ENCODE results near the gene KHNYN. TPM values are rescaled to one million over a fixed set of nuclear protein-coding genes. Genes with fewer than 3 reads are reported as not detected.

KHNYN gene
- total and polyA plus RNA-seq, 11 donors, result 15.6 to 34.5 (median 20.1) TPM

DNA sequence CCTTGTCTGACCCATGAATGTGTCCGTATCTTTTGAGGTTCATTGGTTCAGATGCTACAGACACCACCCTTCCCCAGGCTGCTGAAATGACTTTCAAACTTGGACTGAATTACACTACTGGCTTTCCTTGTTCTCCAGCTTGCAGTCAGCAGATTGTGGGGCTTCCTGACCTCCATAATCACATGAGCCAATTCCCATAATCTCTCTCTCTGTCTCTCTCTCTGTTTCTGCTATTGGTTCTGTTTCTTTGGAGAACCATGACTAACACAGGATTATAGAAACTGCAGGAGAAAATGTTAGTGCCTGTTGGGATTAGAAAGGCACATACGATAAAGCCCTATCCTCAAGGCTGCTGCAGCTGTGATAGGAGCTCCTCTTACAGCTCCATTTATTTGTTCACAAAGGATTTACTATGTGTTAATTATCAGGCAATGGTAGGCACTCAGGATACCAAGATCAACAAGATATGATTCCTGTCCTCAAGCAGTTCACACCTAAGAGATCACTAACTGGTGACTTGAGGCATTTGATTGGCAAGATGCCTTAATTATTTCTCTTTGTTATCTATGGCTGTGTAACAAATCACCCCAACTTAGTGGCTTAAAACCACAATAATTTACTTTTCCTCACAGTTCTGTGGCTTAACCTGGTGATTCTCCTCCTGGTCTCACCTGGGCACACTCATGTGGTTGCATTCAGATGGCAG lies 41.1 kb upstream of the KHNYN start:
- no peak overlapping the region for H3K4me3 ChIP-seq
- peak overlapping the region in 2 of 12 donors; percentile 28 for H3K27ac ChIP-seq
- H3K36me3 ChIP-seq, result no peaks in the 10 kb centered on the region
- intact Hi-C loops (cut with DNase I), result no loop called here
- H3K4me1 ChIP-seq, result peaks cover 0 to 12% (median 0%) of the 10 kb centered on the region in 12 donors
- ATAC-seq (no peak), DNase-seq (no peak)
- H3K9me3 ChIP-seq, result no peaks in the 10 kb centered on the region
- WGBS, 4 donors, result 42 to 65% (median 62%) methylated on average over 2 of the region's 2 CpGs
- peaks cover 0 to 5% (median 0%) of the 10 kb centered on the region in 9 donors for H3K27me3 ChIP-seq
- no peak for TF ChIP-seq POLR2A (IDR thresholded peaks at IDR 0.05)
- TF ChIP-seq CTCF (IDR thresholded peaks at IDR 0.05), result no peak

GRCh38 chr14:24389226-24389848 lies 40.4 kb upstream of the KHNYN start:
- Histone ChIP-seq H3K9me3 (no peaks in the 10 kb centered on the region), H3K27me3 (peaks cover 0 to 5% (median 0%) of the 10 kb centered on the region in 9 donors), H3K36me3 (no peaks in the 10 kb centered on the region), H3K4me1 (peaks cover 0 to 12% (median 0%) of the 10 kb centered on the region in 12 donors), H3K27ac (peak overlapping the region in 2 of 12 donors; percentile 28), H3K4me3 (no peak overlapping the region)
- no peak for DNase-seq
- intact Hi-C loops (cut with DNase I), result no loop called here
- WGBS, 4 donors, result 44 to 55% (median 51%) methylated on average over 11 of the region's 11 CpGs
- TF ChIP-seq POLR2A (IDR thresholded peaks at IDR 0.05) (no peak), CTCF (IDR thresholded peaks at IDR 0.05) (no peak)
- ATAC-seq, result peak in 3 of 4 donors; percentile 34 to 55 (median 47)

- Histone ChIP-seq H3K9me3 (no peaks in the 10 kb centered on the region), H3K27me3 (peaks cover 0 to under 1% (median 0%) of the 10 kb centered on the region in 9 donors), H3K27ac (no peak overlapping the region), H3K36me3 (no peaks in the 10 kb centered on the region), H3K4me1 (peaks cover 0 to 12% (median 0%) of the 10 kb centered on the region in 12 donors), H3K4me3 (no peak overlapping the region)
- intact Hi-C loops (cut with DNase I), result no loop called here
- ATAC-seq (no peak), DNase-seq (no peak)
- 84 to 86% (median 85%) methylated on average over 6 of the region's 6 CpGs for WGBS, 4 donors
- no peak for TF ChIP-seq CTCF (IDR thresholded peaks at IDR 0.05)
- TF ChIP-seq POLR2A (IDR thresholded peaks at IDR 0.05), result no peak
These were observed 38.9 kb upstream of the KHNYN start for GRCh38 chr14:24390701-24391468.
